ENCODE data around the gene ANAPC13. TPM values are rescaled to one million over a fixed set of nuclear protein-coding genes. Genes with fewer than 3 reads are reported as not detected.
A peak's percentile ranks its signal among the peaks of the same experiment; 100 is the strongest.

The ANAPC13 gene
- total RNA-seq, 1 donor from 2014 or later = 45.3 TPM

DNA sequence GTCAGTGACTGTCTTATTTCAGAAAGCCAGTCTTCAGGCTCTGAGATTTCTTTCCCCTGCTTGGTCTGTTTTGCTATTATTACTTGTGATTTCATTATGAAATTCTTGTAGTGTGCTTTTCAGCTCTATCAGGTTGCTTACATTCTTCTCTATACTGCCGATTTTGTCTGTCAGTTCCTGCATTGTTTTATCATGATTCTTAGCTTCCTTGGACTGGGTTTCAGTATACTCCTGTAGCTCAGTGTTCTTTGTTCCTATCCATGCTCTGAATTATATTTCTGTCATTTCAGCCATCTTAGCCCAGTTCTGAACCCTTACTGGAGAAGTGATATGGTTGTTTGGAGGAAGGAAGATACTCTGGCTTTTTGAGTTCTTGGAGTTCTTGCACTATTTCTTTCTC is 40.5 kb upstream of the ANAPC13 start:
- no peak for FAIRE-seq
- Histone ChIP-seq H3K4me3 (ENCODE audit: low read depth, low read length) (no peak overlapping the region), H3K36me3 (ENCODE audit: control insufficient read depth, insufficient read depth, low read length) (no peaks in the 10 kb centered on the region), H3K27me3 (ENCODE audit: control insufficient read depth, insufficient read depth, low read length) (no peaks in the 10 kb centered on the region)
- no peak for DNase-seq (ENCODE audit: low read depth)
- TF ChIP-seq, protein P1, sequence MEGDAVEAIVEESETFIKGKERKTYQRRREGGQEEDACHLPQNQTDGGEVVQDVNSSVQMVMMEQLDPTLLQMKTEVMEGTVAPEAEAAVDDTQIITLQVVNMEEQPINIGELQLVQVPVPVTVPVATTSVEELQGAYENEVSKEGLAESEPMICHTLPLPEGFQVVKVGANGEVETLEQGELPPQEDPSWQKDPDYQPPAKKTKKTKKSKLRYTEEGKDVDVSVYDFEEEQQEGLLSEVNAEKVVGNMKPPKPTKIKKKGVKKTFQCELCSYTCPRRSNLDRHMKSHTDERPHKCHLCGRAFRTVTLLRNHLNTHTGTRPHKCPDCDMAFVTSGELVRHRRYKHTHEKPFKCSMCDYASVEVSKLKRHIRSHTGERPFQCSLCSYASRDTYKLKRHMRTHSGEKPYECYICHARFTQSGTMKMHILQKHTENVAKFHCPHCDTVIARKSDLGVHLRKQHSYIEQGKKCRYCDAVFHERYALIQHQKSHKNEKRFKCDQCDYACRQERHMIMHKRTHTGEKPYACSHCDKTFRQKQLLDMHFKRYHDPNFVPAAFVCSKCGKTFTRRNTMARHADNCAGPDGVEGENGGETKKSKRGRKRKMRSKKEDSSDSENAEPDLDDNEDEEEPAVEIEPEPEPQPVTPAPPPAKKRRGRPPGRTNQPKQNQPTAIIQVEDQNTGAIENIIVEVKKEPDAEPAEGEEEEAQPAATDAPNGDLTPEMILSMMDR (IDR thresholded peaks at IDR 0.05; ENCODE audit: insufficient read depth, low read length, severe bottlenecking) = no peak

DNA sequence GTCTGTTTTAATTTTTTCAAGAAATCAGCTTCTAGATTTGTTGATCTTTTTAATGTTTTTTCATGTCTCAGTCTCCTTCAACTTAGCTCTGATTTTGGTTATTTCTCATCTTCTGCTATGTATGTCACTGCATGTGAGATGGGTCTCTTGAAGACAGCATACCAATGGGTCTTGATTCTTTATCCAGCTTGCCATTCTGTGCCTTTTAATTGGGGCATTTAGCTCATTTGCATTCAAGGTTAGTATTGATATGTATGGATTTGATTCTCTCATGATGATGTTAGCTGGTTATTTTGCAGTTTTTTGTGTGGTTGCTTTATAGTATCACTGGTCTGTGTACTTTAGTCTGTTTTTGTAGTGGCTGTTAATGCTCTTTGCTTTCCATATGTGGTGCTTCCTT is 39.5 kb upstream of the ANAPC13 start:
- TF ChIP-seq, protein P1 (IDR thresholded peaks at IDR 0.05; ENCODE audit: insufficient read depth, low read length, severe bottlenecking) = no peak
- H3K27me3 ChIP-seq (ENCODE audit: control insufficient read depth, insufficient read depth, low read length) = no peaks in the 10 kb centered on the region
- DNase-seq (ENCODE audit: low read depth) = no peak
- H3K4me3 ChIP-seq (ENCODE audit: low read depth, low read length) = no peak overlapping the region
- H3K36me3 ChIP-seq (ENCODE audit: control insufficient read depth, insufficient read depth, low read length) = no peaks in the 10 kb centered on the region
- no peak for FAIRE-seq

DNA sequence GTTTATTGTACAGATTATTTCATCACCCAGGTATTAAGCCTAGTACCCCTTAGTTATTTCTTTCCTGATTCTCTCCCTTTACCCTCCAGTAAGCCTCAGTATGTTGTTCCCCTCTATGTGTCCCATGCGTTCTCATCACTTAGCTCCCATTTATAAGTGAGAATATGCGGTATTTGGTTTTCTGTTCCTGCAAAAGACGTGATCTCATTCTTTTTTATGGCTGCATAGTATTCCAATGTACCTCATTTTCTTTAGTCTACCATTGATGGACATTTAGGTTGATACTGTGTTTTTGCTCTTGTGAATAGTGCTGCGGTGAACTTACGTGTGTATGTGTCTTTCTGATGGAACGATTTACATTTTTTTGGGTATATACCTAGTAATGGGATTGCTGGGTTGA is 36.8 kb upstream of the ANAPC13 start:
- TF ChIP-seq, protein P1 (IDR thresholded peaks at IDR 0.05; ENCODE audit: insufficient read depth, low read length, severe bottlenecking) = no peak
- Histone ChIP-seq H3K36me3 (ENCODE audit: control insufficient read depth, insufficient read depth, low read length) (no peaks in the 10 kb centered on the region), H3K4me3 (ENCODE audit: low read depth, low read length) (no peak overlapping the region), H3K27me3 (ENCODE audit: control insufficient read depth, insufficient read depth, low read length) (no peaks in the 10 kb centered on the region)
- FAIRE-seq = no peak
- no peak for DNase-seq (ENCODE audit: low read depth)

DNA sequence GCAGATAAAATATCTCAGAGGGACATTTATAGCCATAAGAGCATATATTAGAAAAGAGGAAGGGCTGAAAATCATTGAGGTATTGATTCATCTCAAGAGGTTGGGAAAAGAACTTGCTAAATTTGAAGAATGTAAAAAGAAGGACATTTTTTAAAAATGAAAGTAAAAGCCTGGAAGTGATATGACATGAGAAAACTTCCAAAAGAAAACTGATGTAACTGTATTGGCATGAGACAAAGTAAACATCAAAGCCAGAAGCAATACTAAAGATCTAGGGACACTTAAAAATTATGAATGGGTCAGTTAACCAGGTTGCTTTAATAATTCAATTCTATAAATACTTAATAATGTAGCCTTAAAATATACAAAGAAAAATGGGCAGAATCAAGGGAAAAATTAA is 32.0 kb upstream of the ANAPC13 start:
- no peak overlapping the region for H3K4me3 ChIP-seq (ENCODE audit: low read depth, low read length)

DNA sequence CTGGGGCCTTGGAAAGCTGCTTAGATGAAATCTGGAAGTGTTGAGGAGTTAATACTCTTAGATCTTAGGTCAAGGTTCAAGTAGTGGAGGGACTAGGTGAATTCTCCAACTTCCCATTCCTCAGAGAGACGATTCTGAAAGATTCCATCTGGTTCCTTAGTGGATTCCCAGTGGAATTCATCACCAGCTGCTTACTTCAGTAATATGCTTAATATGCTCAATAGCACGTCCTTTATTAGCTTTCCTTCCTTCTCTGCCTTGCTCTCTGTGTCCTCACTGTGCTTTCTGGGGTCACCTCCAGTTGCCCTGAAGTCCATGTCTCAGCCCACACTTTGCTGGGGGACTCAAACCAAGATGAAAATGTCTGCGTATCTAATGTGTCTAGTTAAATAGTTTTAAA is 31.1 kb upstream of the ANAPC13 start:
- no peak for FAIRE-seq
- H3K27me3 ChIP-seq (ENCODE audit: control insufficient read depth, insufficient read depth, low read length) = no peaks in the 10 kb centered on the region
- H3K4me3 ChIP-seq (ENCODE audit: low read depth, low read length) = no peak overlapping the region
- TF ChIP-seq, protein P1 (IDR thresholded peaks at IDR 0.05; ENCODE audit: insufficient read depth, low read length, severe bottlenecking) = no peak
- H3K36me3 ChIP-seq (ENCODE audit: control insufficient read depth, insufficient read depth, low read length) = no peaks in the 10 kb centered on the region
- no peak for DNase-seq (ENCODE audit: low read depth)

More for the DNA sequence above, 32.0 kb upstream of the ANAPC13 start:
- FAIRE-seq = no peak
- TF ChIP-seq, protein P1 (IDR thresholded peaks at IDR 0.05; ENCODE audit: insufficient read depth, low read length, severe bottlenecking) = no peak
- Histone ChIP-seq H3K27me3 (ENCODE audit: control insufficient read depth, insufficient read depth, low read length) (no peaks in the 10 kb centered on the region), H3K36me3 (ENCODE audit: control insufficient read depth, insufficient read depth, low read length) (no peaks in the 10 kb centered on the region)
- peak; percentile 20 for DNase-seq (ENCODE audit: low read depth)

DNA sequence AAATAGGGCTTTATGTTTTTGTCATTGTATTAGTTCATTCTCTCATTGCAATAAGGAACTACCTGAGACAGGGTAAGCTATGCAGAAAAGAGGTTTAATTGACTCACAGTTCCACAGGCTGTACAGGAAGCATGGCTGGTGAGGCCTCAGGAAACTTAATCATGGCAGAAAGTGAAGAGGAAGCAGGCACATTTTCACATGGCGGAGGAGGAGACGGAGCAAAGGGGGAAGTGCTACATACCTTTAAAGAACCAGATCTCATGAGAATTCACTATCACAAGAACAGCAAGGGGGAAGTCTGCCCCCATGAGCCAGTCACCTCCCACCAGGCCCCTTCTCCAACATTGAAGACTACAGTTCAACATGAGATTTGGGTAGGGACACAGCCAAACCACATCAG is 25.7 kb upstream of the ANAPC13 start:
- DNase-seq (ENCODE audit: low read depth) = no peak
- H3K27me3 ChIP-seq (ENCODE audit: control insufficient read depth, insufficient read depth, low read length) = no peaks in the 10 kb centered on the region
- H3K4me3 ChIP-seq (ENCODE audit: low read depth, low read length) = no peak overlapping the region
- TF ChIP-seq, protein P1 (IDR thresholded peaks at IDR 0.05; ENCODE audit: insufficient read depth, low read length, severe bottlenecking) = no peak
- peaks cover 5% of the 10 kb centered on the region for H3K36me3 ChIP-seq (ENCODE audit: control insufficient read depth, insufficient read depth, low read length)
- no peak for FAIRE-seq

All from bronchial epithelial cell (primary cell).